ENCODE measurements around the gene IMMT.

The IMMT gene

GRCh38 chr2:86199834-86200177 lies 4.5 kb upstream of the IMMT start:
- DNase-seq = no peak

GRCh38 chr2:86195808-86196387 lies 636 bp upstream of the IMMT start:
- DNase-seq = no peak

GRCh38 chr2:86194751-86195054 lies 559 bp downstream of the IMMT start:
- DNase-seq = no peak

DNA sequence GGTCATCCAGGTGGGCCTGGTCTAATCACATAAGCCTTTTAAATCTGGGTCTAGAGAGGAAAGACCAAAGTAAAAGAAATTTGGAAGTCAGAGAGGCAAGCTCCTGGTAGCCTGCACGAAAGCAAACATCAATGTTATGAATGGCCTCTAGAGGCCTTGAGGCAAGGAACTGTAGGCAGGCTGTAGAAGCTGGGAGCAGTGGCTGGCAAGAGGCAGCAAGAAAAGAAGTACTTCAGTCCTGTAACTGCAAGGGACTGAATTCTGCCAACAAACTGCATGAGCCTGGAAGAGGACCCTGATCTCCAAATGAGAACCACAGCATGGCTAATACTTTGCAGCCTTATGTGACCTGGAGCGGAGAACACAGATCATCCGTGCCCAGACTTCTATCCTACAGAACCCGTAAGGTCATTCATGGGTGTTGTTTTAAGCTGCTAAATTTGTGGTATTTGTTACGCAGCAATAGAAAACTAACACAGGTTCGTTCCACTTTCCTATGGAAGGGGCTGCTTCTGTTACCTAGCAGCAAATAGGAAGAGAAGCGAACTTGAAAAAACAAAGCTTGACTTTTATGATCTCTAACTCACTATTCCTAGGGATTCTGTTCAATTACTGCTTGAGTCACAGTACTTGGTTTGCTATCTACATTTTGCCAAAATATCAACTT lies 1.2 kb downstream of the IMMT start:
- no peak for DNase-seq

- DNase-seq = no peak
Measured at GRCh38 chr2:86189782-86190416, 5.4 kb downstream of the IMMT start.

- no peak for DNase-seq
Measured at GRCh38 chr2:86186431-86186830, 8.8 kb downstream of the IMMT start.

DNA sequence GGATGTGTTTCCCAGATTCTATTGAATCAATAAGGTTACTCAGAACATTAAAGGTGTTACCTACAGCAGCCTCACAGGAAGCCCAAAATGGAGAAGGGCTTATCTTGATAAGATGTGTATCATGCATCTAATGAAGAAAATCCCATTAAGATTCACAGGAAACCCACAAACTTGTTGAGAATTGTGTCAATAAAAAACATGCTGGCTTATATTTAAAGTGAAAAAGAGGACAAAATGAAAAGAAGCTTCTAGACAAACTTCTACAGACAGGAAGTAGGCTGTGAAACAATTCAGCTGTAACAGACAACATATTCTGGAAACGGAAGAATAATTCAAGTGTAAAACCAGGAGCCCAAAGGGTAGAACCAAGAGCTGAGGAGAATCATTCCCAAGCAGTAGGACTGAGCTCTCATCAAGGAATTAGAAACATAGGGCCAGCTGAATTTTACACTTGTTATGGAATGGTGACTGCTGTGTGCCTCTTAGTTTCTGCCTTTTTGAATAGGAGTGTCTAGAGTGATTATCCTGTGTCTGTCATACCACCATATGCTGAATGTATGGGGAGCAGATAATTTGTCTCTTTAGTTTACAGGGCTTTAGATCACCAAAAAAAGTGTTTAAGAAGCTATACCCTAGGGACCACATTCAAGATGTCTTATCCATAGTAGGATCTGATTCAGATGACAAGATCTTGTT lies 9.6 kb downstream of the IMMT start:
- DNase-seq = no peak

- DNase-seq = no peak
Measured at GRCh38 chr2:86176597-86176996, 18.7 kb downstream of the IMMT start.

DNA sequence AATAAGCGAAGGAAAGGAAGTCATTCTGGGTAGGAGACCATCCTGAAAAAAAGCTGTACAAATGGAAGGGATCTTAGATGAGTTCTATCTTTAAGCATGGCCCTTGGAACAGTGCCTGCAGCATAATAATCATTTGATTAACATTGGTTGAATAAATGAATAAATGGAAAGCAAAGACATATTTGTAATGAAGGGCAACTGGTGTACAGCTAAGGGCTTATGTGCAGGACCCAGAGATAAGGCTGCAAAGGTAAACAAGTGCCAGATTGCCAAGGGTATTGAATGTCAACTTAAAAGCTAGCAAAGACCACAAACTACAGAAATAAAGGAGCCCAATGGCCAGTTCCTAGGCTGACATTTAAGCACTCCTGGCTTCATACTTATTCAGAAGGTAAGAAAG lies 19.4 kb downstream of the IMMT start:
- no peak for DNase-seq

GRCh38 chr2:86174445-86174844 lies 20.8 kb downstream of the IMMT start:
- DNase-seq = no peak

GRCh38 chr2:86172610-86173009 lies 22.7 kb downstream of the IMMT start:
- DNase-seq = no peak

DNA sequence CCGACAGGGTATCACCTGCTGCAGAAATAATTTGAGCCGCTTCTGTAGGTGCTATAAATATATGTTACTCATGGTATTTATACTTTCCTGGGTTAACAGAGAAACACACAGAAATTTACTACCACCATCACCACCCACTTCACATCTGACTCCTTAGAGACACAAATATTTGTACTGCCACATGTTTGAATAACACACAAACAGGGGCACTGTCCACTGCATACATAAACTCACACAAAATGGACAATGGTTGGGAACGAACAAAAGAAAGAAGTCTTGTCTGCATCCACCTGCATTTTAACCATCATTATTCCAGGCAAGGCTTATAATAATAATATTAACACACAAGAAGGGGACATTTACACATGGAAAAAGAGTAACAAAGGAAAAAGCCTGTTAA lies 24.0 kb downstream of the IMMT start:
- DNase-seq = no peak

GRCh38 chr2:86170449-86170848 lies 24.8 kb downstream of the IMMT start:
- DNase-seq = no peak

DNA sequence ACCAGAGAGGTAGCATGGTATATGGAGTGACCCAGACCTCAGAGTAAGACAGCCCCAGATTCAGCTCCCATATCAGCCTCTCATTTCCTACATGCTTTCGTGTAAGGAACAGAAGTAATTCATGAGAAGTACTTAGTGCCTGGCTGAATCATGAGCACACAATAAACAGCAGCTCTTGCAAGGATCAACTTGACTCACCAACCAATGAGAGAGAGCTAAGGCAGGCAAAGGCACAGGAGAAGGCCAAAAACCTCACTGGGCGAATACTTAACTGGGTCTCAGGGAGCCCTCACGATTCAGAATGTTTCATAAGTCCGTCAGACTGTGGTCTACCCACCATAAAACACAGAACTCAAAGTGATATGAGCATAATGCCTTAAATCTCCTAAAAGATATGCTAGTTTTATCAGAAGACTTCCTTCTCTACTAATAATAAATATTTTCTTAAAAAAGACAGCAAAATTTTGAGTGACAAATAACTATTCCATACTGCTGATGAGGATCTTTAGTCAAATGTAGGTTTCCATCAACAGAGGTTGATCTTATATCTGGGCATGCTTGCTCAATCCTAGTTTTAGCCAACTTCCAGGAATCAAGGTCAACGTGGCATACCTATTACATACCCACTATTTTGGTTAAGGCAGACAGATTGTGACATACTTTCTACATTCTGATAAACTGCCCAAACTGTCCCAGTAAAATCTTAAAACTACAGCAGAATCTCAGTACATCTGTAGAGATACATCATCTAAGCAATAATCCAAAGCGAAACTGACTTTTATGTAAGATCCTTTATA lies 34.9 kb downstream of the IMMT start:
- no peak for DNase-seq

- no peak for DNase-seq
Measured at GRCh38 chr2:86158286-86158685, 37.0 kb downstream of the IMMT start.

- no peak for DNase-seq
Measured at GRCh38 chr2:86157009-86157556, 38.2 kb downstream of the IMMT start.

DNA sequence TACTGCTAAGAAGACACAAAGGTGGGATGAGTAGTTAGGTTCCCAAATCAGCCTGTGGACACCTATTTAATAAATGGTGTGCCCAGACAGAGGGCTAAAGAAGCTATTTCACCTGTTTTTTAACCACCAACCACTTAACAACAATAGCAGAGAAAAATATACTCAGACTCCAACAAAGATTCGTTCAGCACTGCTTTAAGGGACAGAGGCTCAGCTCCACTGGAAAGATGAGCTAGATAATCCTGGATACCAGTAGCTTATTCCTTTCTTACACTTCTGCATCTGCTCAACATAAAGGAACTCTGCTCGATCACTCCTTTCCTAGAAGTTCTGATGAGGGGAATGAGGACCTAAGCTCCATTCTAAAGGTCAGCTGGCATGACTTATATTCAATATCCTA lies 44.8 kb downstream of the IMMT start:
- DNase-seq = no peak

DNA sequence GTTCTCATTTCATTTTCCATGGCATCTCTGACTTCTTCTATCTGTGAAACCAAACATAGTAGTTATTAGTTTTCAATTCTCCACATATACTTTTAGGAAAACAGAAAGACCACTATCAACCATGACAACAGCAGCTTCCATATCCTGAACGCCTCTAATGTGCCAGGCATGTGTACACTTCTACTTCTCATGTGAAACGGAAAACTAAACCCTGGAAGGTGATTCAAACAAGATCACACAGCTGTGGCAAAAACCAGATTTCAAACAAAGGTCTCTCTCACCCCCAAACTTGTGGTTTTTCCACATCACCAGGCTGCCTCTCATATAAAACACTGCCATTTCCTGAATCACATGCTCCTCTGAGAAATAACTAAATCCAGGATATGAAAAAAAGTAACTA lies 47.5 kb downstream of the IMMT start:
- DNase-seq = no peak

DNA sequence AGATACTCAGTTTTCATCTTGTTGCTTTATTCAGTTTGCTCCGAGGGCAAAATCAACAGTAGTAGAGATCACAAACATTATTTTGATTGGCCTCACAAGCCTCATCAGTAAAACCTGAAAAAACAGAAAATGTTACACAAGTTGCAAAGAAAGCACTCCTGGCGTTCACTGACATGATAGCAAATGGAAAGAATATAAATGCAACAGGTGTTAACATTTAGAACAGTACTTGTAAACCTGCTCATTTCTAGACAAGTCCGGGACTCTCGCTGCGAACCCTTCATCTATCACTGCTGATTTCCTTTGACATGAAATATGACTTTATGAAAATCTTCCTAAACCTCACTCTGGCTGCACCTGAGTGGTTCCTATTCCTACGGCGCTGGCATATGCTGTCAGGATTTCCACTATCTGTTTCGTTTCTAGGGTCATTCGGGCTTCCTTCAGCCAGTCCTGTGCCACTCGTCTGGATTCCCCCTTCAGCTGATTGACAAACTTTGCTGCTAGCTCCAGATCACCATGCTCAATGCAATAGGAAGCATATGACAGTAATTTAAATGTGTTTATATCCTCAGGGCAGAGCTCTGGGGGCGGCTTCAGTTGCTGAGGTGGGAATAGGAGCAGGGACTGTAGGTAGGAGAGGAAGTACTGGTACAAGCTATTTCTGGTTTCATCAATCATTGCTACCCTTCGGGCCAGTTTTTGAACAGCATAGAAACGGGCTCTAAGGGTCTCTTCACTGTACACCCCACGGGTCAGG lies 51.2 kb downstream of the IMMT start:
- no peak for DNase-seq

GRCh38 chr2:86143307-86143706 lies 52.0 kb downstream of the IMMT start:
- no peak for DNase-seq

DNA sequence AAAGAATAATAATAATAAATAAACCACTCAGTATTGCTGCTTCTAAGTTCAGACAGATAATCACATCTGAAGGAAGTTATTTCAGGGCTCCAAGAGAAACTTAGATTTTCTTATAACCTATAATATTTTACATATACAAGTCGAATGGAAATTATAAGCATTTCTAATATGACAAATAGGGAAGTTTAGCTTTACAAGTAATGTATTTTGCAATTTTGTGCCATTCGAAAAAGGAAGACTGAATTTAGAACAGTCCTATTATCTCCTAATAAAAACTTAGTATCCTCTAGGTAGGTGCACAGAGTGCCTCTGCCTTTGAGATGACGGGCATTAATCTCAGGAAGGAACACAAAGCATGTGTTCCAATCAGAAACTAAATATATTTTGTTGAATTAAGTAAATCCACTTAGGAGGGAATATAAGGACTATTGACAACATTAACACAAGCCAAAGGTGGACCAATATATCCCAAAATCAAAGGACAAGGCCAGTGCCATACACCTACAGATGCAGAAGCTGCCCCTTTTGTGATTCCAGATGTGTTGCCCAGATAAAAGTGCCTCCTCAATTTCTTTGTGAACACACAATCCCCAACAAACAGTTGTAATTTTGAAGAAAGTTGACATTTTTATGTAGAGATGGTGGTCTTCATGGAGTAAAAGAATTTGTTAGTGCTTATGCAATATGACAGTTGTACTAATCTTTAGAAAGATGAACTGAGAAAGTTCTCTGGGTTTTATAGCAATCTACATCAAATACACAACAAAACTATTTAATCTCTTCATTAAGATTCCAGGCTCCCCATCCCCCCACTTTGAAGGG lies 52.6 kb downstream of the IMMT start:
- no peak for DNase-seq
